ENCODE measurements around the gene FAM234B.

FAM234B gene

DNA sequence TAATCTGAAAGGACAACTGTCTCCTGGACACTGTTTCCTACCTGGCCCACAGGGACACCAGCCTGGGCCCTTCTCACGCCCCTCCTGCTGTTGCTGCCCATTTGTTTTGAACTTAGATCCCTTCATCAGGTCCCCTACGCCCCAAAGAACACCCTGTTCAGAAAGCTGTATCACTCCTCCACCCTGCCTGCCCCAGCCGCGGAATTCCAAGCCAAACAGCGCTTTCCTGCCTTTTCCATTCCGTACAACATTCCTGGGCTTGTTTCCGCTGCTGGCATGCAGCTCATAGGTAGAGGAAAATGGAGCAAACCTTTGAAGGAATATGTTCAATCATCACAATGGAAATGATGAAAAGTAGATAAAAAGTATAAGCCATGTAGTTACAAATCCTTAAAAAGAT, 72.1 kb downstream of the FAM234B start:
- no peak for DNase-seq (ENCODE audit: low read depth in 2 of 2)

DNA sequence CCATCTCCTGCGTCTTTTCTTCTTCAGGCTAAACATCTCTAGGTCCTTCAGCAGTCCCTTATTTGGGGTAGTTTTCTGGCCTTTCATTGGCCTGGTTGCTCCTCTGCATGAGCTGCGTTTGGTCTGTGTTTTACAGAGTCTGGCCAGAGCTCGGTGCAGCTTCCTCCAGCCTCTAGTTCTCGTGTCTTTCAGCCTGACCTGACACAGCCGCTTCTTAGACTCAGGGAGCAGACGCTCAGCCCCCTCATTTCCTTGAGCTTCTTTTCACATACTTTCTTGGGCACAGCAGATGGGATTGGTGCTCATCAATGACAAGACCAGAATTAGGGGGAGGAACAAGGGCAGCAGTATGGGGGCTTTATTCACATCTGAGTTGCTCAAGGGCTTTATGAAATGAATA, 72.8 kb downstream of the FAM234B start:
- DNase-seq (ENCODE audit: low read depth in 2 of 2), result no peak

DNA sequence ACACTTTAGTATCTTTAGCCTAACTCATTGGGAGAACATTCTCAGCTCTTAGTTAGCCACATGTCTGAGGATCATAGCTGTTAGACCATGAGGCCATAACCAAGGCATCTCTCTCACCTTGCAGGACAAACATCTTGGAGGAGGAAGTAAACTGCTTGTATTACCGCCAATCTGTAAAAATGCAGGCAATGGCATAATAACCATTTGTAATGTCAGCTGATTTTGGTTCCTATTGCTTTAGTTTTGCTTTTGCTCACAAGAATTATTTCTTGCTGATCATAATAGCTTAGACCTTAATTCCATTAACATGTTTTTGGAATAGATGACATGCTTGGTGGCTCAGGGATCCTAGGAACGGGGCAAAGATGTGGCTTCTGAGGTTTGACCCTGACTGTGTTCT, 75.6 kb downstream of the FAM234B start:
- DNase-seq (ENCODE audit: low read depth in 2 of 2), result no peak

DNA sequence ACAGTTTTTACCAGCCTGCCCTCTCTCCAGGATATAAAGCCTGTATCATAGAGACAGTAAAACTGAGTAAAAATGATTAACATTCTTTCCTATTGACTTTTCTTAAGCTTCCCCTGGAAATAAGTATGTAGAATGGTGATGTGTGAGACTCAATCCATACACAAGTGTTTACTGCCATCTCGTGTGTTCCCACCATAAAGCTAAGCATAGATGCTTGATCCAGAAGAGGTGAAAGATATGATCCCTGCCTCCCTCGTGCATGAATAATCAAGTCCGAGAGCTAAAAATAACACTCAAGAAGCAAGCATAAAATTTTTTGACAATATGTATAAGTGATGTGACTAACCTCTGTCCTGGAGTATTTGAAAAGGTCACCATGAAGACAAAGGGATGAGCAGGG, 76.2 kb downstream of the FAM234B start:
- no peak for DNase-seq (ENCODE audit: low read depth in 2 of 2)

DNA sequence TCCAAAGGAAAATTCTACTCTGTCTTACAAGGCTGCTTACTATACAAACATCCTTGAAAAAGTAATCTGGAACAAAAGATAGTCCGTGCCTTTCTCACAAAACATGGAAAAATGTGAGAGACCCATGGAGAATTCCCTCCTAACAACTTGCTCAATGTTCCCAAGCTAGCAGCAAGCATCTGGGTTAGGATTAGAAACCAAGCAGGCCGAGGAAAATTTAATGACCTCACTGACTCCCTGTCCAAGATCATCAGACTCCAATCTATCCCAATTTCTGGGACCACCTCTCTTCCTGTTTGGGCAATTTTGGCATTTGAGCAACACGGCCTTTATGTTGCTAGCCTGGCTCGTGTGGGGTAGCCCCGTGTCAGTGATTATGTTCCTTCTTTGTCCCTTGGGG, 77.4 kb downstream of the FAM234B start:
- DNase-seq (ENCODE audit: low read depth in 2 of 2), result no peak

DNA sequence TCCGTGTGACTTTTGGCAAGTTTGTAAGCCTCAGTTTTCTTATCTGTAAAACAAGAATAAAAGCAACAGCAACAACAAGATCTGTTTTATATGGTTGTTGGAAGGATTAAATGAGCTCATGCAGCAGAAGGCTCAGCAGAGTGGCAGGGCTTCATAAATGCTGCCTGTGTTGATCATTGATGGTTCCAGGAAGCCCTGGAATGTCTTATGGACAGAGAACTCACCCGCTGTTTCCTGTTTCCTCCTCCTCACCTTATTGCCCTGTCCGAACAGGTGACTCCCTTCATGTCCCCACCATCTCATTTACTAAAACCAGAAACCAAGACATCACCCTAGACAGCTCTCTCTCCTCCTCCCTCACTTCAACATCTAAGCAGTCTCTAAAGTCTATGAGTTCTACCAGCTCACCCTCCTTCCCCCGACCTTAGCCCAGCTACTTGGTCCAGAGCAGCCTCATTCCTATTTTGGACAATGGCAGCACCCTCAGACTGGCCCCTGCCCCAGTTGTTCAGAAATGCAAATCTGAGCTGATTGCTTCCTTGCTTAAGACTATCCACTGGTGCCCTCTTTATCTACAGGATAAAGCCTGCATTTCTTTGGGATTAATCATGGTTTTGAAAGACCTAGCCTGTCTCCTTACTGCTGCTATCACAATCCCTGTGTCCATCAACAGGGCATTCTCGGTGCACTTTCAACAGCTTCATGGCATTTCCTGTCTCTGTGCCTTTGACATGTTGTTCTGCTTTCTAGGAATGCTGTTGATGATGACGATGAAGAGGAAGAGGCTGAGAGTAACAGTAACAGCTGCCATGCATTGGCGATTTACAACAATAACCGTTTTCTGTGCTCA, 80.7 kb downstream of the FAM234B start:
- no peak for DNase-seq (ENCODE audit: low read depth in 2 of 2)

DNA sequence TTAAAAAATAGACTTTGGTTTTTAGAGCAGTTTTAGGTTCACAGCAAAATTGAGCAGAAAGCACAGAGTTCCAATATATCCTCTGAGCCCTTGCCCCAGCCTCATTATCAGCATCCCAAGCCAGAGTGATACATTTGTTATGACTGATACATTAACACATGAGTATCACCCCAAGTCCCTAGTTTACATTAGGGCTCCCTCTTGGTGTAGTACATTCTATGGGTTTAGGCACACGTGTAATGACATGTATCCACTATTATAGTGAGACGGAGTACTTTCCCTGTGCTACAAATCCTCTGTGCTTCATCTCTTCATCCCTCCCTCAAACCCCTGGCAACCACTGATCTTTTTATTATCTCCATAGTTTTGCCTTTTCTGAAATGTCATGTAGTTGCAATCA, 81.8 kb downstream of the FAM234B start:
- no peak for DNase-seq (ENCODE audit: low read depth in 2 of 2)

DNA sequence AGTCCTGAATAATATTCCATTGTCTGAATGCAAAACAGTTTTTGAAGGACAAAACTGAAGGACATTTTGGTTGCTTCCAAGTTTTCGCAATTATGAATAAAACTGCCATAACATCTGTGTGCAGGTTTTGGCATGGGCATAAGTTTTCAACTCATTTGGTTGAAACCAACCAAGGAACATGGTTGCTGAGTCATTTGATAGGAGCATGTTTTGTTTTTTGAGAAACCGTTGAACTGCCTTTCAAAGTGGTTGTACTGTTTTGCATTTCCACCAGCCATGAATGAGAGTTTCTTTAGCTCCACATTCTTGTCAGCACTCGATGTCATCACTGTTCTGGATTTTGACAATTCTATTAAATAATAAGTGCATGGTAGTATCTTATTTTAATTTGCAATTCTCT, 82.3 kb downstream of the FAM234B start:
- DNase-seq (ENCODE audit: low read depth in 2 of 2), result no peak

DNA sequence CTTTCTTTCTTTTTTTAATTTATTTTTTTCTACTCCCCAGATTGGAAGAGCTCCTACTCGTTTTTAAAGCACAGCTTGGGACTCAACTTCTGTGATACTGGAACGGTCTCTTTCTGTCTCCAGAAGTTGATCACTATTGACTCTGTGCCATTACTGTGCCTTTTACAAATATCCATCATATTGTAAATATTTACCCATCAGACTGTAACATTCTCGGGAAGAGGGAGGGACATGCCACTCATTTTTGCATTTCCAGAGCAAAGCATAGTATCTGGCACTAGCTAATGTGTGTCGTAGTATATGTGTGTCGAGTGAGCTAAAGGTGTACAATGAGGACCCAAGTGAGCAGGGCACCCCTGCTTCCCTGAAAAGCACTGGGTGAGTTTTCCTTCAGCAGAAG, 83.3 kb downstream of the FAM234B start:
- no peak for DNase-seq (ENCODE audit: low read depth in 2 of 2)

DNA sequence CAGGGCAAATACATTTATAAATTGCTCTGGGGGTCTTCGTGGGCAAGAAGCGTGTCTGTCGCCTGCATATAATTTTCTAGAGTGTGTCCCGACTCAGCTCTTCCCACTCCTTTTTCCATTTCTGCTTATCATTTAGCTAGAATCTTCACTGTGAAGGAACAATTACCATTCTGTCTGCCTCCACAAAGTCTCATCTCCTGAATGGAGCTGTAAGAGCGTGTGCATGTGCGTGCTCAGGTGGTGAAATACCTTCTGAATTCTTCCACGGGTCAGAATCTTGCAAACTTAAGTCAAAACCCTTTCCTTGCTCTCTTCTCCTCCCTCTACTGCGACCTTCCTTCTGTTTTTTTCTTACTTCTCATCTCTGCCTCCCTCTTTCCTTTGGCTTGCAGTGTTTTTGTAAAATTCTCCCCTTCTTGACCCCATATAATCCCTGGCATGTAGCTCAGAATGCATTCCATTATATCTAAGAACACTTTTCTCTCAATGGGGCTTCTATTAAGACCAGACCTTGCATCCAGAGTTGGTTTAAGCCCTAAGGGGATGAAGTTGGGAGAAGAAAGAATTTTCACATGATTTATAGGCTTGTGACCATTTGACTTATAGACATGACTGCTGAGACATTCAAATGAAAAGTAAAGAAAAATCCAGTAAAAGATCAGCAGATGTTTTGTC, 84.2 kb downstream of the FAM234B start:
- no peak for DNase-seq (ENCODE audit: low read depth in 2 of 2)

DNA sequence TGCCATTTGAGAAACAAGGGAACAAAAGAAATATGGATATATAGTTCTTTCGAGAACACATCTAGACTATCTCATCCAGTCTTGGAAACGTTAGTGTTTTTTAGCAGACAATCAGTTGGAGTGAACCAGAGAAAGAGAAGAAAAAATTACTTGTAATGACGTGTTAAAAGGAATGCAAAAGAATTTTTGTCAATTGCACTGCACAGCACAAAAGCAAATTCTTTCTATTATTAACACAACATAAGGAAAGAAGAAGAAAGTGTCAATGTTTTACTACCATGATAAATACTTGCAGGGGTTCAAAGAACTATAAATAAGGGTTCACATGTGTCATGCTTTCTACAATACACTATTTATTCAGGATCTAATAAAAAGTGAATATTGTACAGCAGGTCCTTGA, 86.8 kb downstream of the FAM234B start:
- DNase-seq (ENCODE audit: low read depth in 2 of 2), result no peak
